Smooth muscle cell (in vitro differentiated cells): Measurements from ENCODE around the gene LRP1B. TPM values are rescaled to one million over a fixed set of nuclear protein-coding genes. Genes with fewer than 3 reads are reported as not detected.

Experiments
- DNase-seq: peaks from one replicate; lab custom pipeline; 2025; ENCODE audit not compliant: unreplicated experiment; lab: John Stamatoyannopoulos, UW
- H2AFZ ChIP-seq: fragments of 200-600 bp; sonication (generic); 2 replicates; pipeline ENCODE4 v1.6.0; 2016; ENCODE audit warnings: antibody characterized with exemption, low read depth, mild to moderate bottlenecking
- H3F3A ChIP-seq: fragments of 200-600 bp; sonication (generic); 2 replicates; pipeline ENCODE4 v1.6.0; 2017; ENCODE audit warnings: antibody characterized with exemption, low read depth
- H3K27ac ChIP-seq: fragments of 200-600 bp; sonication (generic); 2 replicates; pipeline ENCODE4 v1.5.1; 2016; ENCODE audit warnings: low read depth, mild to moderate bottlenecking
- H3K27me3 ChIP-seq: fragments of 200-600 bp; sonication (generic); 2 replicates; pipeline ENCODE4 v1.6.1; 2016; ENCODE audit warnings: low read depth, mild to moderate bottlenecking
- H3K36me3 ChIP-seq: fragments of 200-600 bp; sonication (generic); 2 replicates; pipeline ENCODE4 v1.5.1; 2016; ENCODE audit warnings: low read depth
- H3K4me1 ChIP-seq: fragments of 200-600 bp; sonication (generic); 2 replicates; pipeline ENCODE4 v1.5.1; 2016; ENCODE audit warnings: low read depth
- H3K4me2 ChIP-seq: fragments of 200-600 bp; sonication (generic); 2 replicates; pipeline ENCODE4 v1.6.0; 2016; ENCODE audit warnings: mild to moderate bottlenecking
- H3K4me3 ChIP-seq: fragments of 200-600 bp; sonication (generic); 2 replicates; pipeline ENCODE4 v1.5.1; 2016; ENCODE audit warnings: mild to moderate bottlenecking
- H3K79me2 ChIP-seq: fragments of 200-600 bp; sonication (generic); 2 replicates; pipeline ENCODE4 v1.6.0; 2016; ENCODE audit warnings: low read depth, mild to moderate bottlenecking
- H3K9ac ChIP-seq: fragments of 200-600 bp; sonication (generic); 2 replicates; pipeline ENCODE4 v1.6.0; 2016; ENCODE audit warnings: low read depth
- H3K9me3 ChIP-seq: fragments of 200-600 bp; sonication (generic); replicated peaks from 2 replicates; pipeline ENCODE4 v1.5.1; 2016; ENCODE audit warnings: low read depth
- H4K20me1 ChIP-seq: fragments of 200-600 bp; sonication (generic); 2 replicates; pipeline ENCODE4 v1.6.0; 2016; ENCODE audit warnings: low read depth
- WGBS: methylation state at CpG from one replicate; pipeline ENCODE4 v1.1.7; 2016; ENCODE audit warnings: low lambda C conversion rate; 5-methylcytosine and 5-hydroxymethylcytosine counted together
- polyA plus RNA-seq: library from polyadenylated mRNA; unstranded; fragments of >200 nt; fragmentation: Nextera tagmentation; extraction: Ambion mirVana; gene quantifications from 2 replicates; pipeline ENCODE4 v1.2.1, GENCODE V29; 2016
- total RNA-seq: library from RNA; depleted of rRNA; stranded (reverse); fragments of >200 nt; gene quantifications from 2 replicates; pipeline ENCODE4 v1.2.3, GENCODE V29; 2014
- TF ChIP-seq, protein P1 (sequence below): fragments of 200-600 bp; sonication (generic); IDR thresholded peaks from 2 replicates; pipeline ENCODE4 v1.5.1; 2017; ENCODE audit warnings: borderline replicate concordance, mild to moderate bottlenecking, antibody characterized with exemption; ENCODE audit not compliant: insufficient read depth, poor library complexity, severe bottlenecking

The LRP1B gene
- total and polyA plus RNA-seq, 2 experiments from 2014 or later = 0.08 to 2.9 TPM

DNA sequence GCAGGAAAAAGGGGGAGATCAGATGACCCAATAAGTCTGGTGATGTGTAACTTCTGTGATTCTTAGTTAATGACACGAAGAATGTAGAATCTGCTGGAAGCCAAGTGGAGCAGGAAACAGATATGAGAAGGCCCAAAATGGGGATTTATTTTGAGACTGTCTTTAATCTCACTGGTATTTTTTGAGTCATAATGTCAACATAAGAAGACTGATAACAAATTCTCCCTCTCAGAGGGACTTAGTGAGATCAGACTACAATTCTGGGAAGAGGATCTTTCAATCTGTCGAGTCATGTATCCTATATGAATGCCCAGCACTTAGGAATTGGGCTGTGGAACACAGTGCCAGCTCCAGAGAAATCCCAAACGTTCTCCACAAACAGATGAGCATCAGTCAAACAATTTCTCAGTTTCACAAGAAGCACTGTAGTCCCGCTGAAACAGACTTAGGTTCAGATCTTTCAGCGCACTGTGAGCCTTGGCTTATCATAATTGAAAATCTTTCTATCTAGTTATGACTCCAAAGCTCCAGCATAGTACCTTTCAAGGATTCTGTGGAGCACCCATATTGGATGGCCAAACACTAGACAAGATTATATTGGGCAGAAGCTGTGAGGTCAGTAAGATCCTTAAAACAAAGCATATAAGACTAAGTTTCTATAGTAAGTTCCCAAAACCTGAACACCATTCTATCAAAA lies 738.2 kb downstream of the LRP1B start:
- DNase-seq = no peak
- 11% methylated on average over 5 of the region's 5 CpGs for WGBS
- peak overlapping the region; percentile 77 for H3K9ac ChIP-seq
- no peak overlapping the region for H3K4me3 ChIP-seq
- H3F3A ChIP-seq = peaks cover 20% of the 10 kb centered on the region
- peak overlapping the region; percentile 28 for H2AFZ ChIP-seq
- no peaks in the 10 kb centered on the region for H4K20me1 ChIP-seq
- no peaks in the 10 kb centered on the region for H3K27me3 ChIP-seq
- H3K4me1 ChIP-seq = peaks cover 8% of the 10 kb centered on the region
- no peaks in the 10 kb centered on the region for H3K9me3 ChIP-seq
- H3K79me2 ChIP-seq = no peaks in the 10 kb centered on the region
- TF ChIP-seq, protein P1, sequence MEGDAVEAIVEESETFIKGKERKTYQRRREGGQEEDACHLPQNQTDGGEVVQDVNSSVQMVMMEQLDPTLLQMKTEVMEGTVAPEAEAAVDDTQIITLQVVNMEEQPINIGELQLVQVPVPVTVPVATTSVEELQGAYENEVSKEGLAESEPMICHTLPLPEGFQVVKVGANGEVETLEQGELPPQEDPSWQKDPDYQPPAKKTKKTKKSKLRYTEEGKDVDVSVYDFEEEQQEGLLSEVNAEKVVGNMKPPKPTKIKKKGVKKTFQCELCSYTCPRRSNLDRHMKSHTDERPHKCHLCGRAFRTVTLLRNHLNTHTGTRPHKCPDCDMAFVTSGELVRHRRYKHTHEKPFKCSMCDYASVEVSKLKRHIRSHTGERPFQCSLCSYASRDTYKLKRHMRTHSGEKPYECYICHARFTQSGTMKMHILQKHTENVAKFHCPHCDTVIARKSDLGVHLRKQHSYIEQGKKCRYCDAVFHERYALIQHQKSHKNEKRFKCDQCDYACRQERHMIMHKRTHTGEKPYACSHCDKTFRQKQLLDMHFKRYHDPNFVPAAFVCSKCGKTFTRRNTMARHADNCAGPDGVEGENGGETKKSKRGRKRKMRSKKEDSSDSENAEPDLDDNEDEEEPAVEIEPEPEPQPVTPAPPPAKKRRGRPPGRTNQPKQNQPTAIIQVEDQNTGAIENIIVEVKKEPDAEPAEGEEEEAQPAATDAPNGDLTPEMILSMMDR = no peak
- peak overlapping the region; percentile 95 for H3K27ac ChIP-seq
- H3K4me2 ChIP-seq = peak overlapping the region; percentile 69
- H3K36me3 ChIP-seq = no peaks in the 10 kb centered on the region

DNA sequence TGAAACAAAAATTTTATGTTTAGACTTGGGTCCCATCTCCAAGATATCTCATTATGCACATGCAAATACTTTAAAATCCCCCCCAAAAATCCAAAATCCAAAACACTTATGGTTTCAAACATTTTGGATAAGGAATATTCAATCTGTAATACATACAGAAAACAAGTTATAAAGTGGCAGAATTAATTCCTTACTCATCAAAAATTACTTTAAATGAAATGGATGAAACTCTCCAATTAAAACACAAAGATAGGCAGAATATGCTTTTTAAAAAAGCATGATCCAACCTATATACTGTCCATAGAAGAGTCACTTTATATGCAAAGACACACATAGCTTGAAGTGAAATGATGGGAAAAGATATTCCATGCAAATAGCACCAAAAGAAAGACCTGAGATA lies 744.6 kb downstream of the LRP1B start:
- DNase-seq = no peak
- Histone ChIP-seq H3K27me3 (no peaks in the 10 kb centered on the region), H4K20me1 (no peaks in the 10 kb centered on the region), H3K4me3 (no peak overlapping the region), H3K4me1 (peaks cover 2% of the 10 kb centered on the region), H3K9me3 (no peaks in the 10 kb centered on the region), H3K27ac (no peak overlapping the region), H3K4me2 (no peak overlapping the region), H3F3A (peaks cover under 1% of the 10 kb centered on the region), H3K79me2 (no peaks in the 10 kb centered on the region), H2AFZ (no peak overlapping the region), H3K36me3 (no peaks in the 10 kb centered on the region), H3K9ac (no peak overlapping the region)
- TF ChIP-seq, protein P1 = no peak

- WGBS = 52% methylated on average over 4 of the region's 4 CpGs
- no peaks in the 10 kb centered on the region for H3F3A ChIP-seq
Observed at GRCh38 chr2:141384676-141385075, 746.1 kb downstream of the LRP1B start.

More at GRCh38 chr2:141384676-141385075, 746.1 kb downstream of the LRP1B start:
- no peaks in the 10 kb centered on the region for H4K20me1 ChIP-seq
- no peaks in the 10 kb centered on the region for H3K27me3 ChIP-seq
- no peak for DNase-seq
- H3K4me3 ChIP-seq = no peak overlapping the region
- peak overlapping the region; percentile 33 for H3K4me2 ChIP-seq
- H3K36me3 ChIP-seq = no peaks in the 10 kb centered on the region
- no peaks in the 10 kb centered on the region for H3K79me2 ChIP-seq
- no peak overlapping the region for H3K9ac ChIP-seq
- H3K27ac ChIP-seq = peak overlapping the region; percentile 45
- no peak overlapping the region for H2AFZ ChIP-seq
- peaks cover 2% of the 10 kb centered on the region for H3K4me1 ChIP-seq
- H3K9me3 ChIP-seq = no peaks in the 10 kb centered on the region
- TF ChIP-seq, protein P1 = no peak
